Endothelial cell of umbilical vein (primary cell): Measurements from ENCODE around the gene MKKS. TPM values are rescaled to one million over a fixed set of nuclear protein-coding genes. Genes with fewer than 3 reads are reported as not detected.

Experiments used
- BruUV-seq: library from RNA; stranded (reverse); fragments of 400-500 nt; replicated peaks from 2 replicates; lab custom pipeline; 2021; lab: Mats Ljungman, UMichigan
- CTCF ChIA-PET: fragments of 300-600, 350-600 bp; sonication (Branson Sonifier 250); formaldehyde crosslinking; loops from one replicate; lab custom pipeline; 2021; ENCODE audit warnings: antibody characterized with exemption, inconsistent platforms; lab: Charles Lee
- POLR2A ChIA-PET: fragments of 300-600, 350-600 bp; sonication (Branson Sonifier 250); formaldehyde crosslinking; loops from one replicate; lab custom pipeline; 2021; ENCODE audit warnings: antibody characterized with exemption, inconsistent platforms; lab: Charles Lee
- DNase-seq: peaks from one replicate; pipeline ENCODE4 v3.0.0-alpha.2; 2011; ENCODE audit warnings: low read depth, low spot score
- FAIRE-seq: peaks from 2 replicates; lab custom pipeline; 2011; peaks lifted over from hg19 to GRCh38; lab: Jason Lieb, UNC
- H2AFZ ChIP-seq: 2 replicates; pipeline ENCODE4 v1.6.0; 2012; ENCODE audit warnings: low read depth, low read length, control low read depth, inconsistent platforms
- H3K27ac ChIP-seq: 2 replicates; pipeline ENCODE4 v1.5.1; 2011; ENCODE audit warnings: low read depth, mild to moderate bottlenecking, control low read depth, low read length, moderate library complexity; ENCODE audit not compliant: insufficient read depth
- H3K27me3 ChIP-seq, 2 experiments: 2 replicates each; pipeline versions ENCODE4 v1.6.0 to v1.6.1; 2011; ENCODE audit warnings: low read length in 2 of 2, mixed read lengths in 1 of 2; ENCODE audit not compliant: control insufficient read depth in 2 of 2, insufficient read depth in 2 of 2
- H3K36me3 ChIP-seq, 2 experiments: 2 replicates in 1 of 2; 3 replicates in 1 of 2; pipeline ENCODE4 v1.5.1; 2011; ENCODE audit warnings: low read length in 2 of 2, mild to moderate bottlenecking in 1 of 2, moderate library complexity in 1 of 2; ENCODE audit not compliant: control insufficient read depth in 2 of 2, insufficient read depth in 2 of 2; ENCODE audit errors: extremely low read depth in 1 of 2
- H3K4me1 ChIP-seq: 3 replicates; pipeline ENCODE4 v1.5.1; 2011; ENCODE audit warnings: mild to moderate bottlenecking, low read length; ENCODE audit not compliant: control insufficient read depth, insufficient read depth; ENCODE audit errors: extremely low read depth
- H3K4me2 ChIP-seq: 2 replicates; pipeline ENCODE4 v1.6.1; 2011; ENCODE audit warnings: low read length, control low read depth, mixed read lengths; ENCODE audit not compliant: insufficient read depth
- H3K4me3 ChIP-seq, 3 experiments: fragments of 200-600 bp in 1 of 3; sonication (generic), shearing (Covaris generic) in 1 of 3; replicated peaks in 1 of 3; 2 replicates each; pipeline ENCODE4 v1.5.1; 2011 to 2016; ENCODE audit warnings: control low read depth in 3 of 3, low read length in 3 of 3, mild to moderate bottlenecking in 2 of 3, inconsistent platforms in 1 of 3, low read depth in 1 of 3, moderate library complexity in 1 of 3; ENCODE audit not compliant: insufficient read depth in 1 of 3
- H3K79me2 ChIP-seq: 2 replicates; pipeline ENCODE4 v1.6.0; 2012; ENCODE audit warnings: low read length, inconsistent platforms; ENCODE audit not compliant: control insufficient read depth, insufficient read depth
- H3K9ac ChIP-seq: replicated peaks from 2 replicates; pipeline ENCODE3; 2011; ENCODE audit warnings: low read length, control low read depth; ENCODE audit not compliant: insufficient read depth; ENCODE audit errors: extremely low read depth
- H3K9me1 ChIP-seq: replicated peaks from 3 replicates; pipeline ENCODE4 v1.6.0; 2011; ENCODE audit warnings: mild to moderate bottlenecking, low read length; ENCODE audit not compliant: control insufficient read depth, insufficient read depth; ENCODE audit errors: extremely low read depth
- H3K9me3 ChIP-seq: replicated peaks from 2 replicates; pipeline ENCODE4 v1.5.1; 2012; ENCODE audit warnings: low read length, inconsistent platforms; ENCODE audit not compliant: control insufficient read depth, insufficient read depth
- H4K20me1 ChIP-seq: replicated peaks from 2 replicates; pipeline ENCODE3; 2011; ENCODE audit warnings: mild to moderate bottlenecking, low read length; ENCODE audit not compliant: control insufficient read depth, insufficient read depth; ENCODE audit errors: extremely low read depth
- CTCF ChIP-seq, 2 donors: IDR thresholded peaks; 1 replicate in 1 of 2; 2 replicates in 1 of 2; pipeline ENCODE4 v1.5.1; 2011; ENCODE audit warnings: low read length in 2 of 2, mild to moderate bottlenecking in 2 of 2, moderate library complexity in 2 of 2, control low read depth in 1 of 2, inconsistent platforms in 1 of 2, low read depth in 1 of 2; ENCODE audit not compliant: insufficient read depth in 1 of 2; ENCODE audit errors: extremely low read depth in 1 of 2
- EZH2 ChIP-seq: IDR thresholded peaks from 2 replicates; pipeline ENCODE4 v1.6.1; 2012; ENCODE audit warnings: borderline replicate concordance, low read depth, mild to moderate bottlenecking, moderate library complexity, low read length, inconsistent platforms; ENCODE audit not compliant: severe bottlenecking
- FOS ChIP-seq: IDR thresholded peaks from 2 replicates; pipeline ENCODE4 v1.6.1; 2011; ENCODE audit warnings: mild to moderate bottlenecking, low read length, moderate library complexity, borderline replicate concordance; ENCODE audit not compliant: insufficient read depth
- GATA2 ChIP-seq: IDR thresholded peaks from 2 replicates; pipeline ENCODE4 v1.7.0; 2011; ENCODE audit warnings: low read depth, mild to moderate bottlenecking, moderate library complexity, mixed read lengths, low read length; ENCODE audit not compliant: insufficient read length, insufficient read depth
- JUN ChIP-seq: IDR thresholded peaks from 2 replicates; pipeline ENCODE4 v1.6.1; 2011; ENCODE audit warnings: borderline replicate concordance, low read depth; ENCODE audit not compliant: insufficient read length, insufficient read depth
- MYC ChIP-seq: IDR thresholded peaks from one replicate; pipeline ENCODE4 v1.6.1; 2011; ENCODE audit warnings: mild to moderate bottlenecking, low read depth, low read length
- POLR2A ChIP-seq: IDR thresholded peaks from 2 replicates; pipeline ENCODE4 v1.6.1; 2012; ENCODE audit warnings: low read depth, mild to moderate bottlenecking, control low read depth, low read length
- POLR2AphosphoS5 ChIP-seq: IDR thresholded peaks from 2 replicates; pipeline ENCODE4 v1.6.1; 2012; ENCODE audit warnings: low read depth, mild to moderate bottlenecking, control low read depth, low read length, moderate library complexity; ENCODE audit not compliant: insufficient read depth
- dilution Hi-C: fragments of 300-500 bp; cut with MboI; formaldehyde crosslinking; loops from one replicate; pipeline ENCODE4 v1.15.0; 2019; ENCODE audit warnings: low sequenced_read_pairs; ENCODE audit not compliant: extremely low pct_ligation_motif_present
- intact Hi-C: fragments of 100-400 bp; cut with micrococcal nuclease; formaldehyde crosslinking; loops from one replicate; pipeline ENCODE4 v1.10.0; 2022
- polyA plus RNA-seq, 4 experiments: library from polyadenylated mRNA; depleted of rRNA in 3 of 4; stranded (reverse) in 3 of 4; unstranded in 1 of 4; fragments of >200 nt; gene quantifications; 2 replicates each; pipeline versions ENCODE4 v1.2.1 to v1.2.3, GENCODE V29; 2011 to 2012; ENCODE audit warnings: missing spikeins in 1 of 4
- total RNA-seq: library from RNA; stranded (reverse); gene quantifications from 2 replicates; pipeline ENCODE4 v1.2.3, GENCODE V29; 2021
- TF ChIP-seq, protein P1 (sequence below): IDR thresholded peaks from 2 replicates; pipeline ENCODE4 v1.6.1; 2011; ENCODE audit not compliant: insufficient read depth, insufficient read length

MKKS gene
- total and polyA plus RNA-seq, 2 donors (not counting 3 experiments of a cell fraction or from before 2014, with no cell fraction given): 7.9 to 10.5 TPM

- TF ChIP-seq EZH2 (no peak), FOS (no peak), POLR2AphosphoS5 (no peak), CTCF (IDR thresholded peaks at IDR 0.05; ENCODE audit: extremely low read depth in 1 of 2, insufficient read depth in 1 of 2, low read depth in 1 of 2, low read length in 2 of 2) (no peak), GATA2 (no peak), MYC (no peak), POLR2A (no peak), JUN (no peak)
- TF ChIP-seq, protein P1, sequence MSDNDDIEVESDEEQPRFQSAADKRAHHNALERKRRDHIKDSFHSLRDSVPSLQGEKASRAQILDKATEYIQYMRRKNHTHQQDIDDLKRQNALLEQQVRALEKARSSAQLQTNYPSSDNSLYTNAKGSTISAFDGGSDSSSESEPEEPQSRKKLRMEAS: no peak
- no peak for DNase-seq
- no peaks in the 10 kb centered on the region for H3K9me1 ChIP-seq
- H4K20me1 ChIP-seq: no peaks in the 10 kb centered on the region
- dilution Hi-C loops (no loop called here), intact Hi-C loops (no loop called here)
- FAIRE-seq: peak; percentile 46
- no peaks in the 10 kb centered on the region for H3K27me3 ChIP-seq
- peak overlapping the region; percentile 44 for H2AFZ ChIP-seq
- ChIA-PET POLR2A (no interaction called here), CTCF (interaction anchor here (1.3 kb wide), 1 partner anchor 11 kb away, joined by 3 read pairs; no protein-coding TSS in a partner anchor)
- H3K79me2 ChIP-seq: no peaks in the 10 kb centered on the region
- H3K27ac ChIP-seq: no peak overlapping the region
- H3K4me3 ChIP-seq: no peak overlapping the region
- H3K4me2 ChIP-seq: no peak overlapping the region
- peaks cover 3% of the 10 kb centered on the region for H3K4me1 ChIP-seq
- H3K36me3 ChIP-seq: no peaks in the 10 kb centered on the region
- H3K9ac ChIP-seq: no peak overlapping the region
- no peaks in the 10 kb centered on the region for H3K9me3 ChIP-seq
- no TSS peak for BruUV-seq
These were observed 19.2 kb upstream of the MKKS start for GRCh38 chr20:10453241-10453640.
